Subcutaneous adipose tissue (tissue), 4 donors: ENCODE measurements around the gene TOR1AIP2. TPM values are rescaled to one million over a fixed set of nuclear protein-coding genes. Genes with fewer than 3 reads are reported as not detected.

Source experiments
- total RNA-seq, 4 donors: library from RNA; depleted of rRNA; stranded (reverse); fragments of >200 nt; gene quantifications; one replicate each; pipeline ENCODE4 v1.1.0, GENCODE V29; 2016
- TF ChIP-seq, protein P1 (sequence below): fragments of 450-650 bp; IDR thresholded peaks from one replicate; pipeline ENCODE4 v1.5.1; 2016; ENCODE audit warnings: low read depth, mild to moderate bottlenecking, control low read depth, antibody characterized with exemption, moderate library complexity

Gene TOR1AIP2
- total RNA-seq, 4 donors from 2014 or later: 57.7 to 80.9 (median 63.4) TPM

DNA sequence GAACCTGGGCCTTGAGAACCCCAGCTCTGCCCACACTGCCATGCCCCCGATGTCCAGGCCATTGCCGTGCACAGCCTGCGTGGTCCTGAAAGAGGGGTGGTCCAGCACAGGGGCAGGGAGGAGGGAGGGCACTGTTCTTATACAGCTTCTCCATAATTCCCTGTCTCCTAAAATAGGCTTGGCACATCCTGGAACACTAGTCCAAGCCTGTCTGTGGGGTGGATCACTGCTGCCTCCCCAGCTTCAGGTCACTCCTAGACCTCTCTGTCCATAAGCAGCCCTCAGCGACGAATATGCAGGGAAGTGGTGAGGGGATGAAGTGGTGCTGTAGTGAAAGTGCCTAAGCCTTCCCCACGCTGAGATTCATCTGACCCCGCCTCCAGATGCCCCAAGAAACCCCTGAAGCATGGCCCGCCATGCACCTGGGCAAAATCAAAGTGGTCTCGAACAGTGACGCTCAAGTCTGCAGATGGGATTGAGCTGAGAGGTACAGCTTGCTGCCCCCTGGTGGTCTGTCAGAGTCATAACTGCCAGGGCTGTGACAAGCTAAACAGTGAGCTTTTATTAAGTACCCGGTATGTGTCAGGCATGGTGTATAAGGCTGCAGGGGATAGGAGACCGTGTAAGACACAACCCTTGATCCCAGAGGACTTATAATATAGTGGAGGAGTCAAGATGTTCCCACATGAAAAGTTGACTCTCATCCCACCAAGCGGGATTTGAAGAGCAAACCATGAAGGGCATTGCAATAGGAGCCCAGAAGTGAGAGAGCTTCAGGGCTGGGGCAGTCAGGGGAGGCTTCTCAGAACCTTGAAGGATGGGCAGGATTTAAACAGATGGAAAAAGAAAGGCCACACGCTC, 67.9 kb downstream of the TOR1AIP2 start:
- TF ChIP-seq, protein P1, sequence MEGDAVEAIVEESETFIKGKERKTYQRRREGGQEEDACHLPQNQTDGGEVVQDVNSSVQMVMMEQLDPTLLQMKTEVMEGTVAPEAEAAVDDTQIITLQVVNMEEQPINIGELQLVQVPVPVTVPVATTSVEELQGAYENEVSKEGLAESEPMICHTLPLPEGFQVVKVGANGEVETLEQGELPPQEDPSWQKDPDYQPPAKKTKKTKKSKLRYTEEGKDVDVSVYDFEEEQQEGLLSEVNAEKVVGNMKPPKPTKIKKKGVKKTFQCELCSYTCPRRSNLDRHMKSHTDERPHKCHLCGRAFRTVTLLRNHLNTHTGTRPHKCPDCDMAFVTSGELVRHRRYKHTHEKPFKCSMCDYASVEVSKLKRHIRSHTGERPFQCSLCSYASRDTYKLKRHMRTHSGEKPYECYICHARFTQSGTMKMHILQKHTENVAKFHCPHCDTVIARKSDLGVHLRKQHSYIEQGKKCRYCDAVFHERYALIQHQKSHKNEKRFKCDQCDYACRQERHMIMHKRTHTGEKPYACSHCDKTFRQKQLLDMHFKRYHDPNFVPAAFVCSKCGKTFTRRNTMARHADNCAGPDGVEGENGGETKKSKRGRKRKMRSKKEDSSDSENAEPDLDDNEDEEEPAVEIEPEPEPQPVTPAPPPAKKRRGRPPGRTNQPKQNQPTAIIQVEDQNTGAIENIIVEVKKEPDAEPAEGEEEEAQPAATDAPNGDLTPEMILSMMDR: no peak

DNA sequence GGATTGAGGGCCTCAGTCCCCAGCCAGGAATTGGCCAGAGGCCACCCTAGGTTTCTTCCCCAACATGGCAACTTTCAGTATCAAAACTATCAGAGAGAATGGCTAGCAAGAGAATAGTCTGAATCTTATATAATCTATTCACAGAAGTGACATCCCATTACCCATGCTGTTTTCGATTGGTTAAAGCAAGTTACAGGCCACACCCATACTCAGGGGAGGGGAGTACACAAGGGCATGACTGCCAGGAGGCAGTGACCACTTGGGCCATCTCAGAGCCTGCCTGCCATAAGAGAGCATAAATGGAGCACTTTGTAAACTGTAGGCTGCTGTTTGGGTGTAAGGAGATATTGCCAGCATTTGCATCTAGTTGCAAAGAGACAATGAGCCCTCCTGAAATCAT, 69.1 kb downstream of the TOR1AIP2 start:
- TF ChIP-seq, protein P1: no peak

DNA sequence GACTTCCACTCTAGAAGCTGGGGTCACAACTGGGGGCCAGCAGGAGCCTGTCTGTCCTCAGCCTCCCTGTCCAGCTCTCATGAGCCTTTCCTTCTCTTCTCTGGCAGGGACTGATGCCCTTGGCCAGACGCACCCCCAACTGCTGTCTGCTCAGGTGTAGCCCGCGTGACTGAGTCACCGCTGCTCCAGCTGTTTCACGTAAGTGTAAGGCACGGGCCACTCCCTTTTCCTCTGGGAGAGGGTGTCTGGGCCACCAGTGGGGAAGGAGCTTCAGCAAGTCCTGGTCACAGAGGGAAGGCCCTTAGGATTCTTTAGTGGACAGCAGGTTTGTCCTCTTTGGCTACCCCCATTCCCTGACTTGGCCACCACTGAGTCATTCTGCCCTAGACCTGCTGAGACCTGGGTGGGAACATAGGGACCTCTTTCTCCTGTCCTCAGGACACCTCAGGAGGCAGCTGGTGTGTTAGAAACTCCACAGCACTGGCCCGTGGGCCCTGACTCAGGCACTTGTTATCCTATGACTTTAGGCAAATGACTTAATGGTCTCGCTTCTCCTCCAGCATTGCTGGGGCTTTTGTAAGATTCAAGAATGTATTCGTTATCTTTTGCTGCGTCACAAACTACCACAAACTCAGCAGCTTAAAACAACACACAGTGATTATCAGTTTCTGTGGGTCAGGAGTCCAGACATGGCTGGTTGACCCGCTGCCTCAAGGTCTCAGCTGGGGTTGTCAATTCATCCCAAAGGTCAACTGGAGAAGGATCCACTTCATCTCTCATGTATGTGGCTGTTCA, 69.7 kb downstream of the TOR1AIP2 start:
- TF ChIP-seq, protein P1: no peak

DNA sequence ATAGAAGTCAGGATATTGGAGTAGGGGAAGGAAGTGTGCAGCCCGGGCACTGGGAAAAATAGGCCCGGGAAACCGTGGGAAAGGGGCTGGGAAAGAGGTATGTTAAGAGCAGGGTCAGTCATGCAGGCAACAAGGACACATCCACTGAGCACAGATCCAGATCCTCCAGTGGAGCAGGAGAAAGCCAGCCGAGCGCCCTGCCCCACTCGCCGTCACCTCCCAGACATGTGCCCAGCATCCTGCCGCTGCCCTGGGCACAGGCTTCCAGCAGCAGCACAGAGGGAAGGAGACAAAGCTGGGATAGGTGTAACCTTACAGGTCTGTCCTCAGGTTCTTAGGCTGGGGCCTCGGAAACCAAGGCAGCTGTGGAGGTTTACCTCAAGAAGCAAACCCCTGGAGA, 70.3 kb downstream of the TOR1AIP2 start:
- TF ChIP-seq, protein P1: no peak

DNA sequence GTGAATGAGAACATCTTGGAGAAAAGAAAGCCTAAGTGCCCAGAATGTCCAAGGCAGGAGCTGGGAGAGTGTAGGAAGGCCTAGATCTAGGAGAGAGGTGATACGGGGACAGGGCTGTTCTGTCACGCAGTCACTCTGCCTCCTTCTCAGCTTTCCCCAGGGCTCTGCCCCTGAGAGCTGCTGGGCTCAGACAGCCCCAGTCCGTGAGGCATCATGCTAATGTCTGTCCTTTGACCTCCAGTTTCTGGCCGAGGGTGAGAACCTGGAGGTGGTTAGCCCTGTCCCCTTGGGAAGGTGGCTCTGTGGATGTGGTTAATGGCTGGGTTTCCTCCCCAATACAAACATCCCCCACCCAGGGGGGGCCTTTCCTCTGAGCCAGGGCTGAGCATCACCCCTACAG, 71.3 kb downstream of the TOR1AIP2 start:
- TF ChIP-seq, protein P1: no peak

DNA sequence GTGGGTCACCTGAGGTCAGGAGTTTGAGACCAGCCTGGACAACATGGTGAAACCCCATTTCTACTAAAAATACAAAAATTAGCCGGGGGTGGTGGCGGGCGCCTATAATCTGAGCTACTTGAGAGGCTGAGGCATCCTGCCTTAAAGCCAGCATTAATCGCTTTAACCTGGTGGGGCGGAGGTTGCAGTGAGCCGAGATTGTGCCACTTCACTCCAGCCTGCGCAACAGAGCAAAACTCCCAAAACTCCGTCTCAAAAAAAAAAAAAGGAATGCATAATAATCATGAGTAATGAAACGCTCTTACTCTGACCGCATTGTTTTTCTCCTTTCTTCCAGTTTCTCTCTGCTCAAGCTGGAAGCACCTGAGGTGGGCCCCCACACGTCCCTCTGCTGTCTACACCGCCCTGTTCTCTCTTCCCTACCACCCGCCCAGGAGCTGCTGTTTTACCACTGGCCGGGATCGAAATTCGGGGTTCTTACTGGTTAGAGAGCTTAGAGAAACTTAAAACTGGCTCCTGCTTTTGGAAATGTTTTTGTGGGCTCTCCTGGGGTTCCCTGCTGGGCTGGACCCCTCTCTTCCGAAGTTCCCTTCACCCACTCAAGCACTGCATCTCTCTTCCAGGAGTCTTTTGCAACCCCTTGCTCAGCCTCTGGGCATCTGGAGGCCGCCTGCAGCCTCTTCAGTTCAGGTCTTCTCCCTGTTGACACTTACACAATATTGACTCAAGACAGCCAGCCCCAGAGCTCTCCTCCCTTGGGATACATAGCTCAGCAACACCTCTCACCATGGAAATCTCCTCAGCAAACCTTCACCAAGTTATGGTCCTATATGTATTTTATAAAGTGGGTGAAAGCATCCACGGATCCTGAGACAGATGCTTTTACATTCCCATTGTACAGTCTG, 72.1 kb downstream of the TOR1AIP2 start:
- TF ChIP-seq, protein P1: no peak

DNA sequence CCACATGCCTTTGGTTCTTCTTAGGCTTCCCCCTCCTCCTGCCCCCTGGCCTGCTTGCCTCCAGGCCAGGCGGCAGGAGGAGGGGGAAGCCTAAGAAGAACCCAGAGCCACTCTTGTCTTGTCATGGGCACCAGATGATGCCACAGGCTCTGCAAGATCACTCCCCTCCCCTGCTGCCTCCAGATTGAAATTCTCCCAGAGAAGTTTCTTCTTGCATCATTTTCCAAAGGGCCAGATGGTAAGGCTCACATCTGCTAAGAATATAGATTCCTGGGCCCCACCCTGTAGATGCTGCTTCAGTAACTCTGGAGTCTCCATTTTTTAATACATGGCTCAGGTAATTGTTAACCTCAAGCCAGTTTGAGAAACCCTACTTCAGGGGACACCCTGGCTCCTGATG, 73.7 kb downstream of the TOR1AIP2 start:
- TF ChIP-seq, protein P1: no peak
